Astrocyte of the hippocampus (primary cell): ENCODE results near the gene EYA2.
"Not testable (repeated sequence)": the region's sequence is repeated elsewhere in the genome, so short reads cannot be mapped to it uniquely, and the experiment has no call there.

Source experiments
- DNase-seq: peaks from one replicate; pipeline ENCODE4 v3.0.0; 2011; ENCODE audit warnings: low read depth, low spot score

The EYA2 gene

DNA sequence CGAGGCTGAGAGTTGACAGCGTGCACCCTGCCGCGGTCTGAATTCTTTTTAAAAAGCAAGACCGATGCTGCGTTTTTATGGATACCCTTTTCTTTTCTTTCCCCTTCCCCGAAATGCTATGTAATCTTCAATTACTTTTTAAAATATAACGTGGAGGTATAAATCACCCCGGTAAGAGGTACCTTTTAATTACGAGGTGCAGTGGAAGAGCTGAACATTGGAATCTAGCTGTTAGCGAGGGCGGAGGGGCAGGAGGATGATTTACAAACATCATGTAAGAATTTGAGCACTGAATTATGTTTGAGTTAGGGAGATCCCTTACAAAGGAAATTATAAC is 1.2 kb downstream of the EYA2 start:
- DNase-seq: no peak

DNA sequence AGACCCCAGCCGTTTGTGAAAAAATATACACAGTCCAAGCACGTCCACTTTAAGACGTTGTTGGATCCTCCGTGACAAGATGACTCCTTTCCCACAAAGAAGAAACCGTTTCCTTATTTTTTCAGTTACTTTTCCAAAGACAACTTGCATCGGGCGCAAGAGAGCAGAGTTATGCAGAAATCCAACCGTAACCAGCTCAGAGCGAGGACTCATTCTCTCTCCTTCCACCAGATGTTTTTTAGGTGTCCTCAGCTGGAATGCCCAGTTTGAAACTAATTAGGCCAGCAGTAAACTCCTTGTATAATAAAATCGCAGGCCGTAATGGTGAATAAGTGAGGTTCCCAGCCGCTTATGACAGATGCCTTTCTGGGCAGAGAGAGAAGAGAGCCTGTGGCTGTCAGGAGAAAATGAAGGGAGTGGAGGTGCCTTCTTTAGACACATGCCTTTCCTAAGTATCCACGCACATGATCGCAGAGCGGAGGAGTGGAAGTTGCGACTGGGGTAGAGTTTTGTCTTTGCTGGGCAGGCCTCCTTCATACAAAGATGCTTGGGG is 2.8 kb downstream of the EYA2 start:
- DNase-seq: no peak

DNA sequence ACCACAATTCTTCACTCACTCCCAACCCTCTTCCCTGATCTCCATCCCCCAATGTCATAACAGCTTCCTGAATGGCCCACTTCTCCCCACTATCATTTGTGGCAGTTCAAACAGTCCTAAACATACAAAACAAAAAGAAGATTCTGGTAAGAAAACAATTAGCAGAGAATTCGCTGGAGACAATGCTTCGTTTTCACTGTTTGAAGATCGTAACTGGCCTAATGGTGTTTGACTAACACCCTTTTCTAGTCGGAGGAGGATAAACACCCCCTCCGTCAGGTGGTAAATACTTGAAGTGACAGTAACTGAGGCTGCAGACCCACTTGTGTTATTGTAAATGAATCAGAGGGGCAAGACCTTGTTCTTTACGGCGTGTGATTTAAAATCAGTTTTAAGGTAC is 3.8 kb downstream of the EYA2 start:
- DNase-seq: no peak

DNA sequence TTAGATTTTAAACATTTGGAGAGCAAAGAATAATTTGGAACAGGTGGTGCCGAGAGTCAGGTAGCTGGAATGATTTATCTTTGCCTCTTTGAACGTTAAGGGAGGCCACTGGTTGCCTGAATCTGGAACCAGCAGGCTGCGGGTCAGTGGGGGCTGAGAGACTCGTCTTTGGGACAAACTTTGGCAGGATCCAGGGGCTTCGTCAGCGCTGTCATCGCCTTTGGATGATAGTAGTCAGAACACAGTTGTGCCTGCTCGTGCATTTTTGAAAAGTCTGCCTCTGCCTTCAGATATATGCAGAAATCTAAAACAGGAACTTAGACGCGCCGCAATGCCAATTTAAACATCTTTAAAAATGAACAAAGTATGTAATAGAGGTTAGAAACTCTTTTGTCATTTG is 5.0 kb downstream of the EYA2 start:
- no peak for DNase-seq

DNA sequence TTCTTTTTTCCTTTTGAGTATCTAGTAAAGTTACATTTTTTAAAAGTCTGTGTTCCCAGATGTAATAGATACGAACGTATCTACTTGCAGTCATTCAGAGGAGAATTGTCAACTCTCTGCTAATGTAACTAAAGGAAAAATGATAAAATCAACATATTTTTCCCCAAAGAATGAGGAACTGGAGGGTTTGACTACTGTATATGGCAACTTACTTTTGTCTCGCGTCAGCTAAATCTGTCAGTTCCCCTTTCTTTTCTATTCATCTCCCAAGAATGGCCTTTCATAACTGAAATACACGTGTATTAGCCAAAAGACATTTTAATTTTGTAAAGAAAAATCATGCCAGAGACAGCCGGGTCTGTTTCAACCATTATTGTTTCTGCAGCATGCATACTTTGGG is 5.4 kb downstream of the EYA2 start:
- DNase-seq: no peak

DNA sequence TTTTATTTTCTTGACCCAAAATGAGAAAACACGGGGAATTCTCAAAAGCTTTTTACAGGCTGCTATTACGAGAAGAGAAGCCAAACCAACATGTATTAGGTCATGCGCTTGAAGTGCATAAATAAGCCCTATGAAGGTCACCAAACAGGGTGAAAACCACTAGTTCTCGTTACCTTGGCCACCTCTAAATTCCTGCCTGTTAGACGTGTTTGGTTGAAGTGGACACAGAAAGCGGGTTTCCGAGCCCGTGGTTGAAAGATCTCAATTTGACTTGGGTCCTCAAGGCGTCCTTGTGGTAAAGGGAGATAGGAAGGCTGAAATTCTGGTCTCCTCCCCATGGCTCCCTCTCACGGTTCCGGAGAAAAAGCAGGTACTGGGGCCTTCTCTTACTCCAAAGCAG is 6.2 kb downstream of the EYA2 start:
- no peak for DNase-seq

DNA sequence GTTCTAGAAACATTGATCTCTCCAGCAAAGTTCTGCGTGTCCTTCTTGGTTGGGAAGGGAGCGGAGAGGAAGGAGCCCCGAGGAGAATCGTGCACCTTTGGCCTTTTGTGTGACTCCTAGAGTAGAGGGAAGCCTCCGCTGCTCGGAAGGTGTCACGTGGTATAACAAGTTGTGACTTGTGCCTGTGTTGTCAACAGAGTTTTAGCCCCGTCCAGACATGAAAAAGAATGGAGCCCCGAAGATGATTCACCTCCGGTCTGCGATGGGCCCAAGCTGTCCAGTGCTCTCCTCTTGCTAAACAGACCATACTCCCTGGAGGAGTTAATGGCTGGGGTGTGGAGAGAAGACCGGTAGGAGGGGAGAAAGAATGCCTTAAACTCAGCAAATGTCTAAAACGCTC is 7.0 kb downstream of the EYA2 start:
- DNase-seq: no peak

DNA sequence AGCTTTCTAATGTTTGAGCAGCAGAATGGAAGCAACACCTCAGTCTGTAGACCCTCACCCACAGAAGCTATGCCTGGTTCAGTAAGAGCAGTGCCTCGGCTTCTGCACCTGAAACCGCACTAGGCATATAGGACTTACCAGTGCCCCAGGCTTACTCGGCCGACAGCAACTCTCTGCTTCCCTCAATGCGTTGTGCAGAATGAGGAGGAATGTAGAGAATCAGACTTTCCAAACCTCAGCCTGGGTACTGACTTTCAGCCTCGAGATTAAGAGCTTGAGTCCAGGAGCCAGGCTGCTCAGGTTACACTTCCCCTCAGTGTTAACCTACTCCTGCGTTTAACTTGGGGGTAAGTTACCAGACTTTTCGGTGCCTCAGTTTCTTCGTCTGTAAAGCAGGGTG is 8.6 kb downstream of the EYA2 start:
- DNase-seq: no peak

DNA sequence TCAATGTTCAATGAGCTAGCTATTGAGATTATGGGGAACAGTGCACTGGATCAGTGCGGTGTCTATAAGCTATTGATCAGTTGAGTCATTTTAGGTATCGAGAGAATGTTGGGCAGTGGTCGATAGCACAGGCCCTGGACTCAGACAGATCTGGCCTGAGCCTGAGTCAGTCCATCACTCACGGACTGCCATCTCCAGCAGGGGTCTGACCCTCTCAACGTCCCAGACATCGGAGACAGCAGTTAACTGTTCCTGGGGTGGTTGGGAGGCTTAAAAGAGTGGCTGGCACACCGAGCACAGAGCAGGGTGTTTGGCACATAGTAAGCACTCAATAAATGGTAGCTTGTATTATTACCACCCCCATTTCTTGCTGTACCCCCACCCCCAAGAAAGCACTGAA is 9.3 kb downstream of the EYA2 start:
- DNase-seq: no peak

DNA sequence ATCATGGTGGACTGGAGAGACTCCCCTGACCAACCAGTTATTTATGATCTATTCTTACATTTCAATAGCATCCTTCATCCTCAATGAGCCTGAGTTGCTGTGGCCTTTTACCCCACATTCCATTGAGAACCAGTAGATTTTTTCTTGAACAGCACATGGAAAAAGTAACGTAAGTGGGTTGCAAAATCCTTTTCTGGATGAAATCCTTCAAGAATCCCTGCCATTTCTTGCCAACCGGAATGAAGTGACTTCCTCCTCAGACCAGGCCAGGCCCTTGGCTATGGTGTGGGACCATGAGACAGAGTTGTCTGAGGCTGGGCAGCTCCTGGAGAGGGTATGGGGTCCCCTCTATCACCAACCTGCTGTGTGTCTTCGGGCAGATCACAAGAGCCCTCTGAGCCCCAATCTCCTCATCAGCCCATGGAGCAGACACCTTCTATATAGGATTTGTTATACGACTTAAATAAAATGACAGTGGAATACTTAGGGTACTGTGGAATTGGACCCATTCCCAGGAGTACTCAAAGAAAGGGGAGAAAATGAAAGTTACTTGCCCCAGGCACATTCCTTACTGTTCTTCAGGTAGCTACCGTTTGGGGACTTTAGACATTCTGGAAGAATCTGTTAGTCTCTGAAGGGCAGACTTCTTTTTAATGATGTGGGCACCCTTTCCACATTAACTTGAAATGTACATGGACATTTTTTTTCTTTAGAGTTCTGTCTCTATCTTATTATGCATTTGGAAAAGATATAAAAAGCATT is 10.9 kb downstream of the EYA2 start:
- DNase-seq: no peak

DNA sequence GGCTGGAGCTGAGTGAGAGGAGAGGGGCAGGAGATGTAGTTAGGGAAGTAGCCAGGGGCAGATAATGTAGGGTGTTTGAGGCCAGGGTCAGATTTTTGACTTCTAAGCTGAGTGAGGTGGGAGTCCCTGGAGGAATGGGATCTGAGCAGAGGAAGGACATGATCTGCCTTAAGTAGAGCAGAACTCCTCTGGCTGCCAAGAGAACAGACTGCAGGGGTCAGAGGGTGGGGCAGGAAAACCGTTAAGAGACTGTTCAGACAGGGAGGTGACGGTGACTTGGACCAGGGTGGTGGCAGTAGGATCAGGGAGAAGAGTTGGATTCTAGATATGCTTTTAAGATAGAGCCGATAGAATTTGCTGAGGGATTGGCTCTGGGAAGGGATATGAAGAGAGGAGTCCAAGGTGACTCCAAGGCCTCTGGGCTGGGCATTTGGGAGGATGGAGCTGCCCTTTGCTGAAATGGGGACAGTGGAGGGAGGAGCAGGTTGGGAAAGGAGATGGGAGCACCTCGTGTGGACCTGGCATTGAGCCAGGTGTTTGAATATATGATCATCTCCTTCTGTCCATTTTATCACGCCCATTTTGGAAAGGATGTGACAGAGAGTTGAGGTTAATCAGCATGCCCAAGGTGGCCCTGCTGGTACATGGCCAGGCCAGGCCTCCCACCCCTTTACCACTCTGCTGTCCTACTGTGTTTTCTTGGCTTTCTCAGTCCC is 18.8 kb downstream of the EYA2 start:
- DNase-seq: no peak

DNA sequence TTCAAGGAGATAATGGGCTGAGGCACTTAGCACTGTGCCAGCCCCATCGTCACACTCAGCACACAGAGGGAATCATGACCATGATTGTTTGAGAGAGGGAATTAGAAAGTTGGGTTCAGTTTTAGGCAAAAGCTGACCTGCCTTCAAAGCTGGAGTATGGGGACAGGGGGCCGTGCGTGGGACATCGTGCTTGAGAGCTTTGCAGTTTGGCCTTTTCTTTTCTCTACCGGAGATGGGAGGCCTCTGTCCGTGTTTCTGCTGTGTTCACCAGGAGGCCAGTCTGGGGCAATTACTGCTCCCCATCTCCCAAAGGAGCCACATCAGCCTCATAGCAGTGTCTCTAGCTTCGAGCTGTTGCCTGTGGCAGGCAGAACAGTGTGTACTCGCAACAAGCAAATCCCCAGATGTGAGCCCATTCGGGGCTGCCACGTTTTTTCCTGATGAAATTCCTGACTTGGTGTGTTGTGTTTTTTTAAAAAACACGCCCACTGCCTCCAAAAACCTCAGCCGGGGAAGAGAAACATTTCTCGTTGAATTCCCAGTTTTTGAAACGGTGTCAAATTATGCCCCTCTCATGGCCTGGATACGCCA is 20.2 kb downstream of the EYA2 start:
- no peak for DNase-seq

DNA sequence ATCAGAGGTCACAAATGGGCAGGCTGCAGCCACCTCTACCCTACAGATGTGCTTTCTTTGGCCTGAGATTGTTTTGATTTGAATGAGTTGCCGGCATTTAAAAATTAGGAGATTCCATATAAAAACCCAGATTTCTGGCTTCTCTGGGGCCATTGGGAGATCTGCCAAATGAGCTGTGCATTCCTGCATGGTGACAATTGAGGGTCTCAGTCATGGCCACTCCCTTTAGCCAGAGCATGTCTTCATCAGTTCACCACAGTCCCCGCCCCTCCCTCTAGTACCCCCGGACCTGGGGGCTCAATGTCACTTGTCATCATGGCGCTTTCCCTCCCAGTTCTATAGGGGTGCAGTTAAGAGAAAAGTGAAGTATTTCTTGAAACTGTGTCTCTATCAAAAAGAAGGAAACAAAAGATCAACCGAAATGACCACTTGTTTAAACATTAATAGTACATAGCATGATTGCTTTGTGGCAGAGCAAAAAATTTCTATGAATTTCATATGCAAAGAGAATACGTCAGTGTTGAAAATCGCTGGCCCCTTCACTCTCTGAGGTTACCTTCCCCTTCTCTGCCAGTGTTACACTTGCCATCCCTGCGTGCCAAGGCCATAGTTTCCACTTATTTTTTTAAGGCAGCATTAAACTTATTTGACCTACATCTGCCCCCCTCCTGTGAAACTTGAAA is 21.1 kb downstream of the EYA2 start:
- no peak for DNase-seq

DNA sequence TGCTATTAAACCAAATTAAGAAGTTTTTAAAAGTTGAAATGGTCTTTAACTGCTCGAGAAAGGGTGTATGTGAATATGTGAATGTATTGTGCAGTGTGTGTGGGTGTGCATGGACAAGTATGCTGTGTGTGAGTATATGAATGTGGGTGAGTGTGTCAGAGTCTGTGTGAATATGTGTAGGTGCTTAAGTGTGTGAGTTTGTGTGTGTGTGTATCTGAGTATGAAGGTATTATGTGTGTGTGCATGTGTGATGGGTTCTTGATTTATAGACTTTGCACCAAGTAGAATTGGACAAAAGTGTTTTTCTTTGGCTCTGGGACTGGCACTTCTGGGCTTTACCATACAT is 21.6 kb downstream of the EYA2 start:
- DNase-seq: no peak

DNA sequence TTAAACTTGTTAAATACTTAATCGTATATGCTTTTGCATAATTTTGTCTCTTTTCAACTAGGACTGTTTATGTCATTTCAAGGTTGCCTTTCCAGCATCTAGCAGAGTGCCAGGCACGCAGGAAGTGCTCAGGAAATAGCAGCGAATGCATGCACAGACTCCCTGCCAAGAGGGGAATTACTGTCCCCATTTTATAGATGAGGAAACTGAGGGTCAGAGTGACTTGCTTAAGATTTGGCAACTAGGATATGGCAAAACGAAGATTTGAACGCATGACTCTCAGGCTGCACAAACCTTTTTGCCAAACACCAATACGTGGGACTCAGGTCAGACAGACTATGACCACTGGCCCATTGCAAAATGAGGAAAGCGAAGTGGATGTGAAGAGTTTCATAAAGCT is 22.5 kb downstream of the EYA2 start:
- DNase-seq: no peak

DNA sequence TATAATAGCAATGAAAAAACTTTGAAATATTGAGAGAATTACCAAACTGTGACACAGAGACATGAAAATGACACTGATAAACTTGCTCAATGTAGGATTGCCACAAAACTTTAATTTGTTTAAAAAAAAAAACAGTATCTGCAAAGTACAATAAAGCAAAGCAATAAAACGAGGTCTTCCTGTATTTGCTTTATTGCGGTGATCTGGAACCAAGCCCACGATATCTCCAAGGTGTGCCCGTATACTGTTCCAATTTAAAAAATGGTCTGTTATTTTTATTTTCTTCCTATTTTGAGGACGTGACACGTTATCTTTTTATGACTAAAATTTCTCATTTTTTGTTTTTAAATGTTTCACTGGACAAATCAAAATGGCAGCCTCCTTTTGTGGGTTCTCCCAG is 25.5 kb downstream of the EYA2 start:
- DNase-seq: no peak

DNA sequence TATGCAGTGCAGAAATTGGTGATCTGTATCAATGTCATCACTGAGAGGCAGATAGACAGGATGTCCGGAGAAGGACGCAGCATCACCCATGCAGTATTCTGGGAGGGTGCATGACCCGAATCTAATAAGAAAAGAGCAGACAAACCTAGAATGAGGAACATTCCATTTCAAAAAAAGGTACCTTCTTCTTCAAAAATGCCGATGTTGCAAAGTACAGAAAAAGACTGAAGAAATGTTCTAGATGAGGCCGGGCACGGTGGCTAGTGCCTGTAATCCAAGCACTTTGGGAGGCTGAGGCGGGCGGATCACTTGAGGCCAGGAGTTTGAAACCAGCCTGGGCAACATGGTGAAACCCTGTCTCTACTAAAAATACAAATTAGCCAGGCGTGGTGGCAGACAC is 28.2 kb downstream of the EYA2 start:
- not testable (repeated sequence) for DNase-seq

DNA sequence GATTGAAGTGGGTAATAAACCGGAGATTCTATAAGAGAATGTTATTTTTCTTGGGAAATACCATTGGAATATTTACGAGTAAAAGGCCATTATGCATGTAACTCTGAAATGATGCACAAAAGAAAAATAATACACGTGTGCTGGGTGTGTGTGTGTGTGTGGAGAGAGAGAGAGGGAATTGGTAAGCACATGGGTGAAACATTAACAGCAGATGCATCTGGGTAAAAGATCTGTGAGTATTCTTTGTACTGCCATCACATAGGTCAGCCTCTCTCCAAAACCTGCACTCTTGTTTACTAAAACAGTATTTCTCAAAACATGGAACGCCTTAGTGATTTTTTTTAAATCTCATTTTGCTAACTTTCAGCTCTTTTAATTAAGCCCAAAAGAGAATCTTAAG is 28.9 kb downstream of the EYA2 start:
- DNase-seq: no peak

DNA sequence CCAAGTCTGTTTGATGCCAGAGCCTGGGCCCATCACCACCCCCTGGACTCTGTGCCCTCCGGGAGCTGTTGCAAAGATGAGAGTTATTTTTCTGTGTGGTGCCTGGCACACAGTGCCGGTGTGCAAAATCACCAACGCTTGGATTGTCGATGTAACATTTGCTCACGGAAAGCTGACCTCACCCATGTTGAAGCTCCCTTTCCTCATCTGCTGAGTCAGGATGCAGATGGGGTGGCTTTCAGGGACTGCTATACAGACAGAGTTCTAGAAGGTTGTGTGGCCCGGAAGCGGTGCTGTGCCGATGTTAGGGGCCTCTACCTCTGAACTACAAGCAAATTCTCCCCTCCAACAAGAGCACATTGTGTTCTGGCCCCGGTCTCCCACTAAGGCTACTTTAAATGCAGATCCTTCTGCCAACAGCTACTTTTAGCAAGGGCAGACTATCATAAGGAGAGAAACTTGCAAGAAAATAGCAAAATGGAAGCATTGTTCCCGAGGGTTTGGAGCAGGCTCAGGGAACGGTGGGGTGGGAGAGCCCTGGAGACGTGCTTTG is 34.0 kb downstream of the EYA2 start:
- peak; percentile 63 for DNase-seq

DNA sequence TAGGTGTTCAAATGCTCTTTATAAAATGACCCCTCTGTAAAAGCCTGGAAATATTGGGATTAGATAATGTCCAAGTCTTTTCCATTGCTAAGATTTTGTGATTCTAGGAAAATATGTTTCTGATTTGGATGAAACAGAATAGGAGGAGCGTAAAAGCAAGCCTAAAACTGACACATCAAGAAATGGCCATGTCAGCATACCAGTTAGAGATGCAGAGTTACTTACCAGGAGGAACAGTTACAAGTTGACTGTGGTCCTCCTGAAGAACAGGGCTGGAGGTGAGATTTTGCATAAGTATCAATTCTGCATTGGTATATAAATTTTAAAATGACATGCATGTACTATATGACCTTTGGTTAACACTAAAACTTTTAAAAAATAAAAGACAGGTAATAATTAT is 35.3 kb downstream of the EYA2 start:
- no peak for DNase-seq

DNA sequence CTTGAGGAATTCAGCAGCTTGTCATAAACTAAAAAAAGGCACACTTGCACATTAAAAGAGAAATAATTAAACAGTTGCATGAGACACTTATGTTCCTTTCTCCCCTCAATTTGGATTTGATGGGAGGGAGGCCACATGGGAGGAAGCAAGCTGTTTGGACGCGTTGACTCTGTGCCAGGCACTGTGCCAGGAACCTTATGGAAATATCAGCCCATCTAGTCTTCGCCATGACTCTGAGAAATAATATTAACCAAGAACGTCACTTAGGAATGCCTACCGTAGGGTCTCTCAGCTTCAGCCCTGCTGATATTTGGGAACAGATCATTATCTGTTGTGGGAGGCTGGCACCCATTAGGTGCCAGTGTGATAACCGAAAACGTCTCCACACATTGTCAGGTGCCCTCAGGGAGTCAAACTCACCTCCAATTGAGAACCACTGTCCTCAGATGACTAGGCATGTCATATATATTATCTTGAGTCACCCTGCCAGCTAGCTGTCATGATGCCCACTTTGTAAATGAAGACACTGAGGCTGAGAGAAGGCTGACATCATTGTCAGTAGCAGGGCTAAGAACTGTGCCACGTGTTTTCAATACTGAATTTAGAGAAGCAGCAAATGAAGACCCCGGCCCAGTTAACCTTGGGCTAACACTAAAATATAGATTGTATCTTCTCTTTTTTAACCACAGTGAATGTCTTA is 36.1 kb downstream of the EYA2 start:
- no peak for DNase-seq

DNA sequence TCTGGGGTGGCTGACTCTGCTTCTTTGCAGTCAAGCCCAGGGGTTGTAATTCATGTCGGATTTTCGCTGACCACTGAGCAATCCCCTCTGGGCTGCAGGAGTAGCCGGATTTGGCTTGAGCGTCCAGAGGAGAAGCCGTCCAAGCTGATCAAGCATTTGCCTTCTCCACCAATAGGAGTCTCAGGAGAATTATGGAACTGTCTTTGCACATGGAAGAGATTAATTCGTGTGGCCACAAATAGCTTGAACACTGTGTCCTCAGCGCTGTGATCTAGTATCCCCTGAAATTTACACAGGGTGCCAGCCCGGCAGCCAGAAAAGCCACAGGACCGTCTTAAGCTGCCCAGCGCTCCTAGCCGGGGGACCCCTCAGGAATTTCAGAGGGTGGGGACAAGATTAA is 37.1 kb downstream of the EYA2 start:
- DNase-seq: no peak
